Caco-2 (cell line): ENCODE results near the gene SPAM1. TPM values are rescaled to one million over a fixed set of nuclear protein-coding genes. Genes with fewer than 3 reads are reported as not detected.

Experiments
- BruUV-seq: library from RNA; stranded (reverse); fragments of 400-500 nt; replicated peaks from 2 replicates; lab custom pipeline; 2021; lab: Mats Ljungman, UMichigan
- CTCF ChIA-PET: fragments of 300-600 bp; sonication (Branson Sonifier 250); formaldehyde crosslinking; loops from one replicate; lab custom pipeline; 2022; ENCODE audit warnings: antibody characterized with exemption; lab: Charles Lee
- POLR2A ChIA-PET: fragments of 300-600 bp; sonication (Branson Sonifier 250); formaldehyde crosslinking; loops from one replicate; lab custom pipeline; 2022; ENCODE audit warnings: antibody characterized with exemption; lab: Charles Lee
- DNase-seq, 2 experiments: peaks; one replicate each; pipeline versions ENCODE4 v3.0.0 to v3.0.0-alpha.2; 2020 to 2022
- H3K27me3 ChIP-seq: replicated peaks from 2 replicates; pipeline ENCODE4 v1.6.0; 2011; ENCODE audit warnings: low read length; ENCODE audit not compliant: control insufficient read depth, insufficient read depth
- H3K36me3 ChIP-seq: 2 replicates; pipeline ENCODE4 v1.5.1; 2011; ENCODE audit warnings: low read length; ENCODE audit not compliant: control insufficient read depth, insufficient read depth
- H3K4me1 ChIP-seq: fragments of 250-450 bp; sonication (Bioruptor Pico); 2 replicates; pipeline ENCODE4 v1.5.1; 2020; ENCODE audit warnings: mild to moderate bottlenecking
- H3K4me3 ChIP-seq: 2 replicates; pipeline ENCODE4 v1.5.1; 2011; ENCODE audit warnings: low read depth, mild to moderate bottlenecking, control low read depth, low read length
- H3K9me3 ChIP-seq: fragments of 250-450 bp; sonication (Bioruptor Pico); 2 replicates; pipeline ENCODE4 v1.5.1; 2020; ENCODE audit warnings: mild to moderate bottlenecking, moderate library complexity
- H3K27ac Mint-ChIP-seq: one replicate; pipeline ENCODE4 v1.8.0; 2022; ENCODE audit warnings: mixed read lengths; ENCODE audit not compliant: unreplicated experiment
- H3K27me3 Mint-ChIP-seq: one replicate; pipeline ENCODE4 v1.8.0; 2022; ENCODE audit warnings: mixed read lengths; ENCODE audit not compliant: insufficient read depth, unreplicated experiment
- H3K36me3 Mint-ChIP-seq: one replicate; pipeline ENCODE4 v1.8.0; 2022; ENCODE audit warnings: mild to moderate bottlenecking, mixed read lengths; ENCODE audit not compliant: insufficient read depth, unreplicated experiment
- H3K4me1 Mint-ChIP-seq: one replicate; pipeline ENCODE4 v1.8.0; 2022; ENCODE audit warnings: low read depth, mixed read lengths; ENCODE audit not compliant: unreplicated experiment
- H3K4me3 Mint-ChIP-seq: one replicate; pipeline ENCODE4 v1.8.0; 2022; ENCODE audit warnings: mild to moderate bottlenecking, moderate library complexity, mixed read lengths; ENCODE audit not compliant: unreplicated experiment
- H3K9me3 Mint-ChIP-seq: one replicate; pipeline ENCODE4 v1.8.0; 2022; ENCODE audit warnings: mixed read lengths; ENCODE audit not compliant: unreplicated experiment
- CTCF ChIP-seq, 2 experiments: fragments of 200-600 bp in 1 of 2; IDR thresholded peaks; 1 replicate in 1 of 2; 2 replicates in 1 of 2; pipeline versions ENCODE4 v1.5.1 to v1.8.0; 2011 to 2022; ENCODE audit warnings: antibody characterized with exemption in 1 of 2, control low read depth in 1 of 2, inconsistent platforms in 1 of 2, low read depth in 1 of 2, low read length in 1 of 2, mild to moderate bottlenecking in 1 of 2, moderate library complexity in 1 of 2; ENCODE audit not compliant: insufficient read depth in 1 of 2, severe bottlenecking in 1 of 2, unreplicated experiment in 1 of 2
- intact Hi-C: fragments of 100-400 bp; cut with micrococcal nuclease; formaldehyde crosslinking; loops from one replicate; pipeline ENCODE4 v1.10.0; 2022; ENCODE audit not compliant: unreplicated experiment
- total RNA-seq: library from RNA; stranded (reverse); gene quantifications from 2 replicates; pipeline ENCODE4 v1.2.3, GENCODE V29; 2022

Gene SPAM1
- total RNA-seq, 1 experiment from 2014 or later = not detected

GRCh38 chr7:123975084-123975483 lies 50.0 kb downstream of the SPAM1 start:
- Mint-ChIP-seq H3K36me3 (no peaks in the 10 kb centered on the region), H3K27me3 (no peaks in the 10 kb centered on the region), H3K4me1 (no peaks in the 10 kb centered on the region), H3K4me3 (no peak overlapping the region), H3K9me3 (no peaks in the 10 kb centered on the region), H3K27ac (no peak overlapping the region)
- no peaks in the 10 kb centered on the region; the same call in 1 of the 2 replicates for H3K9me3 ChIP-seq
- no peak for TF ChIP-seq CTCF (IDR thresholded peaks at IDR 0.05; ENCODE audit: insufficient read depth in 1 of 2, low read depth in 1 of 2, low read length in 1 of 2, severe bottlenecking in 1 of 2, unreplicated experiment in 1 of 2)
- intact Hi-C loops = no loop called here
- H3K4me1 ChIP-seq = no peaks in the 10 kb centered on the region
- H3K36me3 ChIP-seq = no peaks in the 10 kb centered on the region
- CTCF ChIA-PET = no interaction called here
- no peak overlapping the region for H3K4me3 ChIP-seq
- POLR2A ChIA-PET = no interaction called here
- no peaks in the 10 kb centered on the region for H3K27me3 ChIP-seq
- BruUV-seq = no TSS peak
- DNase-seq = no peak

GRCh38 chr7:123977081-123977480 lies 52.0 kb downstream of the SPAM1 start:
- Histone ChIP-seq H3K4me3 (no peak overlapping the region), H3K36me3 (no peaks in the 10 kb centered on the region), H3K9me3 (no peaks in the 10 kb centered on the region; the same call in 1 of the 2 replicates), H3K27me3 (no peaks in the 10 kb centered on the region), H3K4me1 (no peaks in the 10 kb centered on the region)
- Mint-ChIP-seq H3K9me3 (no peaks in the 10 kb centered on the region), H3K27ac (no peak overlapping the region), H3K4me3 (no peak overlapping the region), H3K4me1 (no peaks in the 10 kb centered on the region), H3K27me3 (no peaks in the 10 kb centered on the region), H3K36me3 (no peaks in the 10 kb centered on the region)
- no peak for DNase-seq
- no peak for TF ChIP-seq CTCF (IDR thresholded peaks at IDR 0.05; ENCODE audit: insufficient read depth in 1 of 2, low read depth in 1 of 2, low read length in 1 of 2, severe bottlenecking in 1 of 2, unreplicated experiment in 1 of 2)
- intact Hi-C loops = no loop called here
- BruUV-seq = no TSS peak
- ChIA-PET CTCF (no interaction called here), POLR2A (no interaction called here)

- H3K4me3 Mint-ChIP-seq = no peak overlapping the region
- no peak overlapping the region for H3K4me3 ChIP-seq
- no TSS peak for BruUV-seq
- H3K27me3 ChIP-seq = no peaks in the 10 kb centered on the region
- no peaks in the 10 kb centered on the region for H3K36me3 Mint-ChIP-seq
- H3K9me3 Mint-ChIP-seq = no peaks in the 10 kb centered on the region
- H3K27me3 Mint-ChIP-seq = no peaks in the 10 kb centered on the region
- CTCF ChIA-PET = interaction anchor here (0.6 kb wide), 1 partner anchor 112 kb away, joined by 3 read pairs; no protein-coding TSS in a partner anchor
- H3K27ac Mint-ChIP-seq = no peak overlapping the region
- DNase-seq = no peak
- no peaks in the 10 kb centered on the region; the same call in 1 of the 2 replicates for H3K9me3 ChIP-seq
- no peaks in the 10 kb centered on the region for H3K4me1 ChIP-seq
- no peaks in the 10 kb centered on the region for H3K36me3 ChIP-seq
- no peaks in the 10 kb centered on the region for H3K4me1 Mint-ChIP-seq
- TF ChIP-seq CTCF (IDR thresholded peaks at IDR 0.05; ENCODE audit: insufficient read depth in 1 of 2, low read depth in 1 of 2, low read length in 1 of 2, severe bottlenecking in 1 of 2, unreplicated experiment in 1 of 2) = no peak
- intact Hi-C loops = no loop called here
- POLR2A ChIA-PET = no interaction called here
These were observed 54.8 kb downstream of the SPAM1 start for GRCh38 chr7:123979876-123980275.
